ENCODE measurements around the gene HAAO.

DNA sequence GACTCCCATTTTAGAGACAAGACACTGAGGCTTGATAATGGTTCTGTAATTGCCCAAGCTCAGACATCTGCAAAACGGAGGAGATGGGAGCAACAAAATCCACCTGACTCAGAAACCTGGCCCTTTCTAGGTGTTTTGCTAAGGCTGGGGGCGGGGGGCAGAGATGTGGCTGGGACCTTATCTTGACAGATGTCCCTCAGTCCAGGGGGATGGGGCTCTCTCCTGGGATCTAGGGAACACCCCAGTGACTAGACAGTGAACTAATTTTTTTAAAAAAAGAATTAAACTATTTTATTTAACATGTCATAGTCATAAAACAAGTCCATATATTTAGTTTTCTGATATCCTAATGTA lies 32.0 kb upstream of the HAAO start:
- no peak for TF ChIP-seq EP300 (IDR thresholded peaks at IDR 0.05; ENCODE audit: borderline replicate concordance)
- TF ChIP-seq ZBTB7A (IDR thresholded peaks at IDR 0.05; ENCODE audit: low read depth): no peak
- no peak for TF ChIP-seq FOXM1 (IDR thresholded peaks at IDR 0.05; ENCODE audit: borderline replicate concordance, low read depth)
- TF ChIP-seq CEBPB (IDR thresholded peaks at IDR 0.05): no peak
- TF ChIP-seq, protein P1, sequence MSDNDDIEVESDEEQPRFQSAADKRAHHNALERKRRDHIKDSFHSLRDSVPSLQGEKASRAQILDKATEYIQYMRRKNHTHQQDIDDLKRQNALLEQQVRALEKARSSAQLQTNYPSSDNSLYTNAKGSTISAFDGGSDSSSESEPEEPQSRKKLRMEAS (IDR thresholded peaks at IDR 0.05): no peak
- no peak for TF ChIP-seq YY1 (IDR thresholded peaks at IDR 0.05; ENCODE audit: low read depth)
- no peak for TF ChIP-seq CREB1 (IDR thresholded peaks at IDR 0.05; ENCODE audit: low read depth)
- TF ChIP-seq TAF1 (IDR thresholded peaks at IDR 0.05; ENCODE audit: low read depth): no peak
- no peak for TF ChIP-seq RAD21 (IDR thresholded peaks at IDR 0.05; ENCODE audit: low read depth)
